HG02852 (cell line): Measurements from ENCODE around the gene PIK3C2B.

Experiments
- ATAC-seq: cut with Tn5 transposase; IDR thresholded peaks from one replicate; pipeline ENCODE4 v1.9.1; 2021; ENCODE audit warnings: mild to moderate bottlenecking, moderate library complexity; ENCODE audit not compliant: unreplicated experiment

PIK3C2B gene

DNA sequence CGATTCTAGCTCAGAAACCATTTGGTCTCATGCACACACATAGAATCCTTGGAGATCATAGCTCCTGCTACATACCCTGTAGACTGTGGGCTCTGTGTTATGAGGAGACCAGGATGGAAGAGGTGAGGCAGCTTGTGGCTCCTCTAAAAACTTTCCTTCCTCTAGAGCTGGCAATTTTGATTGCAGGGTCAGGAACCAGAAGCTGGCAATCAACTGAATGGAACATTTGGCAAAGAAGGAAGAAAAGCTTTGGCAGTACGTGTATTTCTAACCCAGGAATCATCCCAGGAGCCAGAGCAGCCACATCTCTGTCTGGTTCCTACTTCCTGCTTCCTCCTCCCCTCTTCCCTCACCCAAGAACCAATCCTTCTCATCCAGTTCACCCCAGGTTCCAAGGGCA, 15.7 kb downstream of the PIK3C2B start:
- no peak for ATAC-seq

DNA sequence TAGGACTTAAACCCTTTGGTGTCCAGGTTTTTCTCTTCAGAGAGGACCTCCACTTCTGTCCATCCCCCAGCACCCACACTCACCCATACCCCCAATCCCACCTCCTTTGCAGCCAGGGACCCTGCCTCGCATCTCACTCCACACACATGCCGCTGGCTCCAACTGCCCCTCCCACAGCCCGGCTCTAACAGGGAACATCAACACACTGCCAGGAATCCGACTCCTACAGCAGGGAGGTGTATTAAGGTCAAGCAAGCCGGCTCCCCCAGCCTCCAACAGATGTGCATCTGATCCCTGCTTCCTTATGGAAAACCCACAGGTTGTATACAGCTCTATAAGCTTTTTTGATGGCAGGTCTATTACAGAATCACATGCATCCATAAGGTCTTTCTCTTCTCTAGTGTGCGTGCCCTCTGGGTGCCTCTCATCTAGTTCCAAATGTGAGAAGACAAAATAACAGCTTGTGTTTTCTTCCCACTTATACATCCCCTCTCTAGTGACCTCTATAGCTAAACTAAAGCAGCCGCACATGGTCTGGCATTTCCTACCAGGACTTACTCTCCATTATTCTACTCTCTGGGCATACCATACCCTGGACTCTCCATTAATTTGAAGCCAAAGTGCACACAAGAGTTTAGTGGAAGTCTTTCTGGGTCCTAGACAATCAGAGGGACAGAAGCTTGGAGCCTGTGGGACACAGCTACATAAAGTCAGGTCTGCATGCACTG, 16.3 kb downstream of the PIK3C2B start:
- ATAC-seq, result no peak

DNA sequence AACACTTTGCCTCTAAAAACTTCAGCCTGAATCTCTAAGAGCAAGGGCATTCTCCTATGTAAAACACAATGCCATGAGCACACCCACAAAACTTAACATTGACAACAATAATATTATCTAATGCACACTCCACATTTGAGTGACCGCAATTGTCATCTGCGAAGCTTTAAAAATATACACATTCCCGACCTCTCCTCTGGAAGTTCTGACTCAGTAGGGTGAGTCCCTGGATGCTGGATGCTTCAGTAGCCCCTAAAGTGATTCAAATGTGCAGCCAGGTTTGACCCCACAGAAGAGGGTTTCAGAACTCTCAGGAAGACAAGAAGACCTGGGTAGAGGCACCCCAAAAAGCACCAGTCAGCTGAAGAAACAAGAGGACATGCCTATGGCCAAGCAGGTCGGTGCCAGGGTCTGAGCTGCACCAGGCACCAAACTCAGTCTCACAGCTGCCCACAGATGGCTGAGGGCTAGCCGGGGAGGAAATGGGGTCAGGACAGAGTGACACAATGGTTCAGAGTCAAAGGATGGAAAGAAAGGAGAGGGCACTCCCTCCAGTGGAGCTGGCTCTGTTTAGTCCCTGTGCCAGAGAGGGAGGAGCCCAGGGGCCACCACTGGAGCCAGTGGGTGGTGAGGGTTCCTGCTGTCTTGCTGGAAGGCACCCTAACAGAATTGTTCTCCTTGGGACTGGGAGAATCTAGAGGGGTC, 17.4 kb downstream of the PIK3C2B start:
- ATAC-seq, result no peak

DNA sequence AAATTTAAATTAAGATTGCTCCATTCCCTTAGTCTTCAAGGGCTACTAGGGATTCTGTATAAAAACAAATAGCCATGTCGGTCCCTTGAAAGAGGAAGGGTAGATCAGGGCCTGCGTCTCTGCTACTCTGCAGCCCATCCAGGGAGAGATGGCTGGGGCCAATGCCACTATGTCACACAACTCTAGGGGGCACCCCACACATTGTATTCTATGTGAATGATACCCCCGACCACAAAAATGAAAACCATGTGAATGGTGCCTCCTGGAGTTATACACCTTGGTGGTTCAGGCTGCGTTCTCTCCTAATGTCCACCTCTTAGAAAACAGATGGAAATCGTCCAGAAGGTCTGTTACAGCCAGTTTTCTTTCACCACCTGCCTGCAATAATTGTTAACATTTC, 18.0 kb downstream of the PIK3C2B start:
- ATAC-seq, result no peak

DNA sequence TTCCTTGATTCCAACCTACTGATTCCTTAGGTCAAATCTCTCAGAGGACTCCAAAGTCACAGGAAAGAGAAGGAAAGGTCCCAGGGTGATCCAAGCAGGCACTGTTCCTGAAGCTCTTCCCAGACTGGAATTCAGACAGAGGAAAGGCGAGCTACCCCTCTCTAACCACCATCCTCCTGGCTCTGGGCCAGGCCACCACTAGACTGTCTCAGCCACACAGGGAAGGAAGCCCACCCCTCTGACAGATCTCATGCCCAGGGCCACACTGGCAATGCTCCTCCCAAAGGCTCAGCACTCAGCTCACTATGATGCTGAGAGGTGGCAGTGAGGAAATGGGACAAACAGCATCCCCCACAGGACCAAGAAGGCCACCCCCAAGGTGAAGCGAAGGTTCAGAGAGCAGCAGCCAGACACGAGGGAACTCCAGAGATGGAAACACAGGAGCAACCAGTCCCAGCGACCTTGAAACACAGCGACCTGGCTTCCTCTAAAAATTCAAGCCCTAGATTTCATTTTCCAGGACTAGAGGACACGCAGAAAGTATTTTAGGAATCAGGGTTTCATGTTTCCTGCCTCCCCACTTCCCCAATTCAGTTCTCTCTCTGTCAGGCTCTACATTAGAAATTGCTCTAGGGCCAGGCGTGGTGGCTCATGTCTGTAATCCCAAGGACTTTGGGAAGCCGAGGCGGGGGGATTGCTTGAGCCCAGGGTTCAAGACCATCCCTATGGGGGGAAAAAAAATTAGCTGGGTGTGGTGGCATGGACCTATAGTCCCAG, 18.8 kb downstream of the PIK3C2B start:
- ATAC-seq, result no peak

DNA sequence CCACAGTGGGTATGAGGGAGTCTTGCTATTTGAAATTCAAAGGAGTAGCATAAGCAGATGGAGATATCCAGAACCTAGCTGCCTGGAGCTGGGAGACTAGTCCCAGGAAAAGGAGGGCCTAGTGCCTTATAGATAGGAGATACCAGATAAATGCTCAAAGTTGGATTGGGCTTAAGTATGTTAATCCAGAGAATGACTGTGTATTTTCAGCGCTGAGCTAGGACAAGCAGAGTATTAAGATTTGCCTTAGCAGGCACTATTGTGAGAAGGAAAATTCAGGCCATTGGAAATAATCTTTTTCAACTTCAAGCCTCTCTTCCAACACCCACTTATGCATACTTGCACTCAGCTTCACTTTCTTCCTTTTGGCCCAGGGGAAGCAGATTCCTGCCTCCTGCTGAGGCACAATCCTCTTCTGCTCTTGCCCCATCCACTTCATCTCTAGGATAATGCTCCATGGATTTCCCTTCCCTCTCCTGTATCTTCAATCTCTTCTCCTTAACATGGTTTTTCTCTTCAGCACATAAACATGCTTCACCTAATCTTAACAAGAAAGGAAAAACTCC, 21.1 kb downstream of the PIK3C2B start:
- ATAC-seq, result no peak

DNA sequence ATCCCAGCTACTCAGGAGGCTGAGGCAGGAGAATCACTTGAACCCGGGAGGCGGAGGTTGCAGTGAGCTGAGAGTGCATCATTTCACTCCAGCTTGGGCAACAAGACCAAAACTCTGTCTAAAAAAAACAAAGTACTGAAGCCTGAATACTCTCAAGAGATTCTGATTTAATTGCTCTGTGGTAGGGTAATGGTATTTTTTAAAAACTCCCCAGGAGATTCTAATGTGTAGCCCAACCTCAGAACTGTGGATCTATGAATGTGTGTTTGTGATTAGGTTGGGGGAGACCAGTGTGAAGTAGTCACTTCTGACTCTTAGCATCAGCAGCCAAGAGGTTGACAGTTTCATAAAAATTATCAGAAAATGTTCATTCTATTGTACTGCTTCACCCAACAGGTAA, 21.9 kb downstream of the PIK3C2B start:
- ATAC-seq, result no peak

DNA sequence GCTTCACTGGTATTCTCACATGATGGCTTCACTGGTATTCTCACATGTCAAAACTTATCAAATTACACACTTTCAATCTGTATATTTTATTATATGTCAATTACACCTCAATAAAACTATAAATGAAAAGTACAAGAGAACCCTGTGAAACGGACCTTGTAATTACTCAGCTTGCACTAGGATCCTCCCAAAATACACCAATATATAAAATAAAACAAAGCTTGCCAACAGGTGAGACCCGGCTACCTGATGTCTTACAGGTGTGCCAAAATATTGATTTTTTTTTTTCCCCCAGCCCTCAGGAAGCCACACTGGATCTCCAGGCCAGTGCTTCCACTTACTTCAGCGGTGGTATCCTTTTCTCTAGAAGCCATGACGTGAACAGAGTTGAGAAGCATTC, 22.9 kb downstream of the PIK3C2B start:
- ATAC-seq, result no peak

DNA sequence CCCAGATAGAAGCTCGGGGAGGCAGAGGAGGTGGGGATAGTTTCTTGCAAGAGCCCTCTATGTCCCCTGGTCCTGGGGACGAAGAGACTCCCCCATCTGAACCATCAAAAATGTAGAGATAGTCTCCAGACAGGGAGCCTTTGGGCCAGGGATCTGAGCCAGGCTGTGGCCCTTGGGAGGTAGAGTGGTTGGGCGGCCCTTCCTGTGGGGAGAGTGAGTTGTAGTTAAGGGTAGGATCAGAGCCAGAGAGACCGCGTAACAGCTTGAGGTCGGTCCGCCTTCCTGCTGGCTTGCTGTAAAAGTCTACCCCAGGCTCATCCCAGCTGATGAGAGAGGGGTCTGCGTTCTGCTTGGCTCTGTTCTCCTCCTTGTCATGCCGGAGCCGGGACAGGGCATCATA, 25.3 kb downstream of the PIK3C2B start:
- ATAC-seq, result no peak

DNA sequence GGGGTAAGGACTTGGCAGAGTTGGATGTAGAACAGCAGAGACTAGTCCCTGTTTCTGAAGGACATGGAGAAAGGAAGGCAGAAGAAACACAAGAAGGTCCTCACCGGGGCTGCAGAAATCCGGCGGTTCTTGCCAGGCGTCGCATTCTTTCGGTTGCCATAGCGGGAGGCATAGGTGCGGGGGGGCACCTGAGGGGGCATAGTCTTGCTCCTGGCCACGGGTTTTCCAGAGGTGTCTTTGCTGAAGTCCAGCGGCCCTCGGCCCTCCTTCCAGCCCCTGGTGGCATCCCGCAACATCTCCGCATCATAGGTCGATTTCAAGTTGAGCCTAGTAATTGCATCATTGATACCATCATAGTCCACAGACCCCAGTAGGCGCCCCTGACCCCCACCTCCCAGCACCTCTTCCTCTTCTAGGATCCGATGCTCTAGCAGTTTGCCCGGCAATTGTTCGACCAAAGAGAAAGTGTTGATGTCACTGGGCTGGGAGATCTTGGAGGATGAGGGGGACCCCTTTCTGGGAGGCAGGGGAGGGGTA, 25.8 kb downstream of the PIK3C2B start:
- ATAC-seq, result no peak

DNA sequence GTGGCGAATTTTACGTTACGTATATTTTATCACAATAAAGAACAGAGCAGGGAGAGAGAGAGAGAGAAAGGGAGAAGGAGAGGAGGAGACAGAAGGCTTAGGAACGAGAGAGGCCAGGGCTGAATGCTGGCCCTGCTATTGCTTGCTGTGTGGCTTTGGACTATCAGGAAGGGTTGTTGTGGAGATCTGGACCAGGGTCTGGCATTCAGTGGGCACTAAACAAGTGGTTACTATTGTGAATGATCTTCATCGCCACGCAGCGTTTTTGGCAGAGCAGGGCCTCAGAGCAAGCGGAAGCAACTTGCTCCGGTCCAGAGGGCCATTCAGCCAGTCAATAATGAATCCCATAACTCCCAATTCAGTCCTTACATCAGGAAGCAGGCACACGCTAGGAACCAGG, 26.4 kb downstream of the PIK3C2B start:
- no peak for ATAC-seq

DNA sequence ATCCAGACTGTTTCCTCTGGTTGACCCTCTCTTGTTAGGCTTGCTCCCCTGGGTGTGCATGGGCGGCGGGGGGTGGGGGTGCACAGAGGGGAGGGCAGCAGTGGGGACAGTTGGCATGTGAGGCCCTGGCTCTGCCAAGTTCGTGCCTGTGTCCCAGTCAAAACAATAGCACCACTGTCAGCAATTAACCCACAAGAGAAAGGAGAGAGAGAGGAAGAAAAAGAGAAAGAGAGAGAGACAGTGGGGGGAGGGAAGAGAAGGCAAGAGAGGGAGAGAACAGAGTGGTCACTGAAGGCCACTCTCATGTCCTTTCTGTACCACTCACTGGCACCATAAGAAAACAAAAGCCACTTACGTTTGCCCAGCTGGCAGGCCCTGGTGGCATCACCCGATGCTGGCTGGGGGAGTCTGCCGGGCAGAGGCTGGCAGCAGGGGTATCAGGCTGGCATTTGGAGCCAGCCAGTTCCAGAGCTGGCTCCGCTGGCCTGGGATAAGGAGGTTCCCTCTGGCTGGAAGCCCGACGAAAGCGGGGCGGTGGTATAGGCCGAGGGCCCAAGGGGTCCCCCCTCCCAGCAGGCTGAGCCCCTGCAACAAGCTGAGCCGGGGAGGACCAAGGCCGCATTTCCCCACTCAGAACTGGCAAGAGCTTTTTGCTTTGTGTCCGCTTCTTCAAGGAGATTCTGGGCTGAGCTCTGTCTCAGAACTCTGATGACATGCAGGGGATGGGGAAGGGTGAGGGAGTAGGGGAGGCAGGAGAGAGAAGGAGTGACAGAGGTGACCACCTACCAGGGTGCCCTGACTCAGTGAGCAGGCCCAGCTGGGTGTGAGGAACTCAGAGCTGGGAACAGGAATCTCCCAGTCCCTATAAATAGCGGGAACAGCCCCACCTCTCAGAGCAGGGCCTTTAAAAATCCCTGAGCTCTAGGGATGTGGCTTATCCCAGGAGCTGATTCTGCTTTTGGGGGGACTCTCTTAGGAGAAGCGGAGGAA, 27.9 kb downstream of the PIK3C2B start:
- ATAC-seq, result no peak

DNA sequence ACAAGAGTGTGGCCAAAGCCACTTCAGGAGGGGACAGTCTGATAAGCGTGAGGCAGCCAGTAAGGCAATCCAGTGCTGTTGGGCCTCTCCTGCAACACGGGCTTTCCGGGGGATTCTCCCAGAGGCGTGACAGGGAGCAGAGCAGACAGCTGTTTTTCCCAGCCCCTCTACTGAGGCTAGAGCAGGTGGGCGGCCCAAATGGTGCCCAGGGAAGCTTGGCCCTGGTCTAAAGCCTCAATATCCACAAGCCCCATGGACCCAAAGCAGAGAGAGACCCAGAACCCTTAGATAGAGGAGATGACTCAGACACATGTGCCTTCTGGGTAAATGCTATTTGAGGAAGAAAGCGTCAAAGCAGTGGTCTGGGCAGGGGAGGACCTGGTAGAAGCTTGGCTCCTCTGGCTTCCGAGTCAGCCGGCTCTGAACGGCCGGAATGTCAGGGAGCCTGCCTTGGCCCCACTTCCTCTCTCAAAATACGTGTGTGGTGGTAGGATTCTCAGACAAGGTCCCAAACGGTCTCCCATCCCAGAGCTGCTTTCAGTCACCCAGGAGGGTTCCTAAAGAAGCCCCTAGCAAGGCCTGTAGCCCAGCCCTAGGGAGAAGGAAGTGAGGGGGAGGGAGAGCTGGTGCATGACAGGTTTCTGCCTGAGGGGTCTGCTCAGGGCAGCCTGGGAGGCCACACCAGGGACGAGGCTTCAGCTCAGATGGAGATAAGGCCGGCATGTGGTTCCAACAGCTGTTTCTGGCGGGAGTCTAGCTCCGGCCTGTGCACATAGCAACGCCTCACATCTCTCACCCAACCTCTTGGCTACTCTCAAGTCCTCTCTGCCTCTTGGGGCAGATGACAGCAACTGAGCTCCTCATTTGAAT, 28.8 kb downstream of the PIK3C2B start:
- ATAC-seq, result peak; percentile 70

DNA sequence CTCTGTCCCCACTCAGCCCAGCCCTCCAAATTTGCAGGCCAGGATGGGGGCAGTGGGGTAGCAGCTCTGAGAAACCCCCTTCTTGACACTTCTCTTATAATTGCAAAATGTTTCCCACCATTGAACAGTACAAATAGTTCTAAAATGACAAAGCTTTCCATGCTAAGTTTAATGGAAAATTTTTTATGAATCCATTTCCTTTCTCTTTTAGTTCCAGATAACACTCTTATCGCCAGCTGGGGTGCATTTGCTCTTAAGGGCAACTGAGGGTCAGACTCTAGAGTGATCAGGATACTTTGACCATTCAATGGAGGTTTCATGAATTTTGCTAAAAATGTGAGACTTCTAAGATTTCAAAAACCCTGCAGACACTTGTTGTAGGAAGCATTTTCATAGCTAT, 29.9 kb downstream of the PIK3C2B start:
- no peak for ATAC-seq

DNA sequence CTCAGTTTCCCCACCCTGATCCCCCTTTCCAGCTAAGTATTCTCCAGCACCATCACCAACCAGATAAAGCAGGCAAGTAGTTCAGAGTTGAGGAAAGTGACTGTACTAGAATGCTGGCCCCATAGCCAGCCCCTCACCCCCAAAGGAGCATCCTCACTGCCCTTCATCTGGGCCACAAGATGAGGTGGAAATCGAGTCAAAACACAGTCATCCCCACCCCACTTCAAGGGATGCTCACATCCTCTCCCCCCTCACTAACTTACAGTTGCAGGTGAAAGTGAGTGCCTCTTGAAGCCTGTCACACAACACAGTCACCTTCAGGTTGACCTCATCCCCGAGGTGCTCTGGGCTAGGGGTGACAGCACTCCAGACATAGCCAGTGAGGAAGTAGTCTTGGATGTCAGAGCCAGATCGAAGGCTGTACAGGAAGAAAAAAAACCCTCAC, 30.4 kb downstream of the PIK3C2B start:
- ATAC-seq, result no peak

DNA sequence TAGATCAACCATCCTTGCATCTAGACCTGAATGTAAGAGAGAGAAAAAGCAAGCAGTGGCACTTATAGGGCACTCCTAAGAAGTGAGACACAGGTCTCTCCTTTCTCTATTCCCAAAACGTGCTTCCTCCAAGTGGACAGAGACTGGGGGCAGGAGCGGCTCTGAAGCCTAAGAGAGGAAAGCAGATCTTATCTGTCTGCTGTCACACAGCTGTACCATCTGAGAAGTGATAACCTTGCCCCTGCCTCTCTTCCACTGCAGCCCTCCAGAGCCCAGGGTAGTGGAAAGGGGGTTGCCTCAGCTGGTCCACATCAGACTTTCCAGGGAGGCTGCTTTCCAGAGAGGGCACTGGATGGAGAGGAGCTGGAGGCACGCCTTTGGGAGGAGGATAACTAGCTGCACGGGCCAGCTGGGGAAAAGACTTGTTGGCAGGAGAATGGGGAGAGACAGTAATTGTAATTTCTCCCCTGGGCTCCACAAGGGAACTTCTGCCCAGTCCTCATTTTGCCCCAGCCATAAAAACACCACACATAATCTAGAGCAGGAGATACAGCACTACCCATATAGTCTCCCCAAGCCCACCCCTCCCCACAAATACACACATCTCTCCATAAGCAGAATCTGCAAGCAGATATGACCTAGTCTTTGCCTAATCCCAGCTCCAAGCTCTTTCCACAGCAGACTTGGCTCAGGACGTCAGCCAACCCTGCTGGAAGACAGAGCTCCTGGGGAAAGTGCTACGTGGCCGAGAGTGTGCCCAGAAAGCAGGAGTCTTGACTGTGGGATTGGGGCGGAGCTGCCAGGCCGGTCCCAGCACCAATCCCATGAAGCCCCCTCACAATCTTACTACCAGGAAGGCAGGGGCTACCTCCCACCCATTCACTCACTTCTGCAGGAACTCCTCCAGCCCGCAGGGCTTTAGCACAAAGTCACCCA, 31.2 kb downstream of the PIK3C2B start:
- no peak for ATAC-seq

DNA sequence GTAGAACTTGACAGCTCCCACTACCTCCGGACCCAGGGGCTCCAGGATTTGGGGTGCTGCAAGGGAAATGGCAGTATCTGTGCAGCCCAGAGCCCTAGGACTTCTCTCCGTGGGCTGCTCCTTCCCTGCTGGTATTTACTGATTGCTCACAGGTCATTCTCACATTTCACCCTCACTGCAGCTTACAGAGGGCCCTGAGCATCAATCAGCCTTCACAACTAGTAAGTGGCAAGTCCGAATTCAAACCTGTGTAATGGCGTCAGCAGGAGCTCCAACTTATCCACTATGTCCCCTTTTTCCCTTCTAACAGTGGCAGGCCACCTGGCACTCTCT, 32.4 kb downstream of the PIK3C2B start:
- ATAC-seq, result no peak
